HFF-Myc (cell line): ENCODE data around the gene TEX19.

Experiments used
- DNase-seq: peaks from one replicate; pipeline ENCODE4 v3.0.0-alpha.2; 2011; ENCODE audit warnings: low read depth; ENCODE audit errors: extremely low read depth
- H3K4me3 ChIP-seq: replicated peaks from 2 replicates; pipeline ENCODE4 v1.5.1; 2011; ENCODE audit warnings: low read depth, mild to moderate bottlenecking, control low read depth, low read length
- TF ChIP-seq, protein P1 (sequence below): IDR thresholded peaks from 2 replicates; pipeline ENCODE4 v1.5.1; 2012; ENCODE audit warnings: mild to moderate bottlenecking, low read depth, low read length, control low read depth; ENCODE audit errors: missing control alignments

TEX19 gene

DNA sequence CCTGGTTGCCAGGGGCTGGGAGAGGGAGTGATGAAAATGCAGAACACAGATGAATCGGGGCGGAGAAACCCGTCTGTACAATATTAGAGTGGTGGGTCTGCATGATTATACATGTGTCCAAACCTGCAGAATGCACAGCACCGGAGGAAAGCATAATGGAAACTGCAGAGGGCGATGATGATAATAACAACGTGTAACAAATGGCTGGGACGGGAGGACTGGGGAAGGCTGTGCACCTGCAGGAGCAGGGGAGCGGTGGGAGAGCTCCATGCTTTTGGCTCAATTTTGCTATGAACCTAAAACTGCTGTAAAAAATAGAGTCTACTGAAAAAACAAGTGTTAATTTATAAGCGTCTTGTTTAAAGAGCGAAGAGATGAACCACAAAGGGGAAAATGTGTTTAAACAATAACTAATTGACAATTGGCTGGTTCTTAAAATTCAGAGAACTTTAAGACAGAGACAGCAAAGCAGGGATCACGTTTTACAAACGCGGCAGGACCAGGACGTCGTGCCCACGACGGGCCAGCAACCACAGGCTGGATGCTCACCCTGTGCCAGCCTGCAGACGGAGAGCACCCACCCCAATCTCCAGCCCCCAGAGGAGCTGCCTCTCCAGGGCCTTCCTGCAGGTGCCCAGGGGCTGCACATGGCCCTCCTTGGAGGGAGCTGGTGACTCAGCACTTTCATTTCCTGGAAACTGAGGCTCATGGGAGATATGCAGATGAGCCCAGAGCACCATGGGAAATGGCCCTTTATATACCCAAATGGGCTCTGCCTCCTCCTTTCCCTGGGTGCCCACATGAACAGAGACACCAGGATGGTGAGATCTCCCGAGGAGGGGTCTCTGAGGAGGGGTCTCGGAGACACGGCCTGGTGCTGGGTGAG is at the start of gene TEX19:
TEX19 (plus strand) TSS at position 783 of the 886 bp plus-strand sequence. CDS start 2,904 bp downstream, outside the sequence.
- DNase-seq = no peak
- TF ChIP-seq, protein P1, sequence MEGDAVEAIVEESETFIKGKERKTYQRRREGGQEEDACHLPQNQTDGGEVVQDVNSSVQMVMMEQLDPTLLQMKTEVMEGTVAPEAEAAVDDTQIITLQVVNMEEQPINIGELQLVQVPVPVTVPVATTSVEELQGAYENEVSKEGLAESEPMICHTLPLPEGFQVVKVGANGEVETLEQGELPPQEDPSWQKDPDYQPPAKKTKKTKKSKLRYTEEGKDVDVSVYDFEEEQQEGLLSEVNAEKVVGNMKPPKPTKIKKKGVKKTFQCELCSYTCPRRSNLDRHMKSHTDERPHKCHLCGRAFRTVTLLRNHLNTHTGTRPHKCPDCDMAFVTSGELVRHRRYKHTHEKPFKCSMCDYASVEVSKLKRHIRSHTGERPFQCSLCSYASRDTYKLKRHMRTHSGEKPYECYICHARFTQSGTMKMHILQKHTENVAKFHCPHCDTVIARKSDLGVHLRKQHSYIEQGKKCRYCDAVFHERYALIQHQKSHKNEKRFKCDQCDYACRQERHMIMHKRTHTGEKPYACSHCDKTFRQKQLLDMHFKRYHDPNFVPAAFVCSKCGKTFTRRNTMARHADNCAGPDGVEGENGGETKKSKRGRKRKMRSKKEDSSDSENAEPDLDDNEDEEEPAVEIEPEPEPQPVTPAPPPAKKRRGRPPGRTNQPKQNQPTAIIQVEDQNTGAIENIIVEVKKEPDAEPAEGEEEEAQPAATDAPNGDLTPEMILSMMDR = no peak
- H3K4me3 ChIP-seq = no peak within 1 kb of the TSS

- no peak overlapping the region for H3K4me3 ChIP-seq
- no peak for DNase-seq
- TF ChIP-seq, protein P1 = no peak
Measured at GRCh38 chr17:82309656-82310570, 49.1 kb upstream of the TEX19 start.

- no peak overlapping the region for H3K4me3 ChIP-seq
- TF ChIP-seq, protein P1 = no peak
- DNase-seq = no peak
Measured at GRCh38 chr17:82310877-82311276, 48.2 kb upstream of the TEX19 start.

GRCh38 chr17:82311971-82312370 is 47.1 kb upstream of the TEX19 start:
- TF ChIP-seq, protein P1 = no peak
- no peak for DNase-seq
- no peak overlapping the region for H3K4me3 ChIP-seq

GRCh38 chr17:82313195-82314011 is 45.6 kb upstream of the TEX19 start:
- no peak for DNase-seq
- no peak overlapping the region for H3K4me3 ChIP-seq
- TF ChIP-seq, protein P1 = no peak

- TF ChIP-seq, protein P1 = no peak
- DNase-seq = no peak
Measured at GRCh38 chr17:82314012-82314726, 44.9 kb upstream of the TEX19 start.

More at GRCh38 chr17:82314012-82314726, 44.9 kb upstream of the TEX19 start:
- H3K4me3 ChIP-seq = no peak overlapping the region
